ENCODE results near the gene MTIF2.

Gene MTIF2, protein sequence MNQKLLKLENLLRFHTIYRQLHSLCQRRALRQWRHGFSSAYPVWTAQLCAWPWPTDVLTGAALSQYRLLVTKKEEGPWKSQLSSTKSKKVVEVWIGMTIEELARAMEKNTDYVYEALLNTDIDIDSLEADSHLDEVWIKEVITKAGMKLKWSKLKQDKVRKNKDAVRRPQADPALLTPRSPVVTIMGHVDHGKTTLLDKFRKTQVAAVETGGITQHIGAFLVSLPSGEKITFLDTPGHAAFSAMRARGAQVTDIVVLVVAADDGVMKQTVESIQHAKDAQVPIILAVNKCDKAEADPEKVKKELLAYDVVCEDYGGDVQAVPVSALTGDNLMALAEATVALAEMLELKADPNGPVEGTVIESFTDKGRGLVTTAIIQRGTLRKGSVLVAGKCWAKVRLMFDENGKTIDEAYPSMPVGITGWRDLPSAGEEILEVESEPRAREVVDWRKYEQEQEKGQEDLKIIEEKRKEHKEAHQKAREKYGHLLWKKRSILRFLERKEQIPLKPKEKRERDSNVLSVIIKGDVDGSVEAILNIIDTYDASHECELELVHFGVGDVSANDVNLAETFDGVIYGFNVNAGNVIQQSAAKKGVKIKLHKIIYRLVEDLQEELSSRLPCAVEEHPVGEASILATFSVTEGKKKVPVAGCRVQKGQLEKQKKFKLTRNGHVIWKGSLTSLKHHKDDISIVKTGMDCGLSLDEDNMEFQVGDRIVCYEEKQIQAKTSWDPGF

DNA sequence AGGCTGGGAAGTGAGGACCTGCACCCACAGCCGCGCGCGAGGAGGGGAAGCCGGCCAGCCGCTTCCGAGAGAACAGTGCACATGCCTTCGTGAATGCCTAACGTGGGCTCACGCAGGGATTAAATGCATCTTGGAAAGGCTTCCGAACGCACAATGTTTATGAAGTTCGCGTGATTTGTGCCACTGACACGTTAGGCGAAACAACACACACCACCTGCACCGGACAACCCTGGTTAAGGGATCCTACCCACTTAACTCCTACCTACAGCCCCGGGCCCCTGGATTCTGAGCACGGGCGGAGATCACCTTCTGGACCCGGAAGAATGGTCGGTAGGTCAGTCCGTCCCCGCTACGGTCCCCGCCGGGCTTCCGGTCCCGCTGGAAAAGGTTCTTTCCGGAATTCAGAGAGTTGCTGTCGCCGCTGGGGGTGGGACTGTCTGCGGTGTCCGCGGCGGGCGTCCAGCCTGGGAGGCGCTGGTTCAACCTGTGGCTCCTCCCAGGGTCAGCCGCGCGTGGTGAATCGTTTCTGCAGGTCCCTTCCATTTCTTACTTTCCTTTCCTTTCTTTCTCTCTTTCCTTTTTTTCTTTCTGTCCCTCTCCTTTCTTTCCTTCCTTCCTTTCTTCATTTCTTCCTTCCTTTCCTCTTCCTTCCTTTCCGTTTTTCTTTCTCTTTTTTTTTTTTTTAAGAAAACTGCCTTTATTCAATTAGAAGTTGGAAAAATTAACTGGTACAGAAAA is at the start of gene MTIF2:
TSS of gene MTIF2 (minus strand) at position 325 of the 738 bp plus-strand sequence. CDS start 5,373 bp downstream, outside the sequence.
- peak within 1 kb of the TSS; percentile 97 for H3K4me3 ChIP-seq (ENCODE audit: low read depth, low read length)
- DNase-seq (ENCODE audit: low read depth) = peak; percentile 88
- TF ChIP-seq, protein P1, sequence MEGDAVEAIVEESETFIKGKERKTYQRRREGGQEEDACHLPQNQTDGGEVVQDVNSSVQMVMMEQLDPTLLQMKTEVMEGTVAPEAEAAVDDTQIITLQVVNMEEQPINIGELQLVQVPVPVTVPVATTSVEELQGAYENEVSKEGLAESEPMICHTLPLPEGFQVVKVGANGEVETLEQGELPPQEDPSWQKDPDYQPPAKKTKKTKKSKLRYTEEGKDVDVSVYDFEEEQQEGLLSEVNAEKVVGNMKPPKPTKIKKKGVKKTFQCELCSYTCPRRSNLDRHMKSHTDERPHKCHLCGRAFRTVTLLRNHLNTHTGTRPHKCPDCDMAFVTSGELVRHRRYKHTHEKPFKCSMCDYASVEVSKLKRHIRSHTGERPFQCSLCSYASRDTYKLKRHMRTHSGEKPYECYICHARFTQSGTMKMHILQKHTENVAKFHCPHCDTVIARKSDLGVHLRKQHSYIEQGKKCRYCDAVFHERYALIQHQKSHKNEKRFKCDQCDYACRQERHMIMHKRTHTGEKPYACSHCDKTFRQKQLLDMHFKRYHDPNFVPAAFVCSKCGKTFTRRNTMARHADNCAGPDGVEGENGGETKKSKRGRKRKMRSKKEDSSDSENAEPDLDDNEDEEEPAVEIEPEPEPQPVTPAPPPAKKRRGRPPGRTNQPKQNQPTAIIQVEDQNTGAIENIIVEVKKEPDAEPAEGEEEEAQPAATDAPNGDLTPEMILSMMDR (IDR thresholded peaks at IDR 0.05; ENCODE audit: low read depth, low read length, missing control alignments) = no peak

DNA sequence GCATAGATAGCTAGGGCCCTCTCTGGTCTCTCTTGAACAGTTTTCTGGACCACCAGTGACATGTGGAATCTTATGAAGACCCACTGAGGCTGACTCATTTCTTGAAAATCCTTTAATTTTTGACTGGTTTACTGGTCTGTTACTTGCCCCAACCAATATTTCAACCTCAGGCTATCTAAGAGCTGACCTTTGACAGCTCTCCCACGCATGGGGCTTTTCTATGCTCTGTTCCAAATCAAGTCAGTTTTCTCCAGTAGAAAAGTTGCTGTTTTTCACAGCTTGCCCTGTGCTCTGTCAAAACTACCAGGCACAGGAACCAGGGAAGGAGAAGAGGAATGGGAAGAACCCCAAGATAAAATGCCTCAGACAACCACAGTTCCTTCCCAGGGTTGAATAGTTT is 46.0 kb upstream of the MTIF2 start:
- TF ChIP-seq, protein P1 (IDR thresholded peaks at IDR 0.05; ENCODE audit: low read depth, low read length, missing control alignments) = no peak
- no peak for DNase-seq (ENCODE audit: low read depth)
- no peak overlapping the region for H3K4me3 ChIP-seq (ENCODE audit: low read depth, low read length)

DNA sequence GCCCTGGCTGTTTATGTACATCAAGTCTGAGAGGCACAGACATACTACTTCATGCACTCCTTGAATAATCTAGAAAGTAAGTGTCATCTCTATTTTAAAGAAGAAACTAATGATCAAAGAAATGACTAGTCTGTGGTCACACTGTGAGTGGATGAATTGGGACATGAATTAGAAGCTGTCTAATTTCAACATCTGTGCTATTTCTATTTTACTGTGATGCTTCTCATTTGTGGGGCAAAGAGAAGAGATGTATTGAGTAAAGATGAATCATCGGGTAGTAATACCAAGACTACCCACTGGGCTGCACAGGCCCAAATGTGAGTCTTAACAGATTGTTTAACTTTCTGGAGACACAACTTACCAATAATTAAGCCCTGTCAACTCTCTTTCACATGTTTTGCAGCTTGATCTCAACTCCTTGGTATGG is 42.4 kb upstream of the MTIF2 start:
- no peak for DNase-seq (ENCODE audit: low read depth)
- H3K4me3 ChIP-seq (ENCODE audit: low read depth, low read length) = no peak overlapping the region
- TF ChIP-seq, protein P1 (IDR thresholded peaks at IDR 0.05; ENCODE audit: low read depth, low read length, missing control alignments) = peak; percentile 66

DNA sequence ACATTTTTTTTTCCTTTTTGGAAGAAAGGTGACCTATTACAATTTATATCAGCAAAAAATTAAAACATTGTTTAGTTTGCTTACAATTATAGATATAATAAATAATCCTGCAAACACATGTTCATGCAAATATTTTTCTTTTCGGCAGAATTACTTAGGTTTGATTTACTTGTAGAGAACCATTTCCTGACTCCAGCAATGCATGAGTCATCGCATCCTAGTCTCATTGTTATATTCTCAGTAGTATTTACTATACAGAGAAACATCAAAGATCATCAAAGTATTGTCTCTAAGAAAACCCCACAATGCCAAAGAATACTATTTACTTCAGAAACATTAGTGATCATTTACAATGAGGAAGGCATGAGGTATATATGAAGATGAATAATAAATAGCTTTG is 40.4 kb upstream of the MTIF2 start:
- no peak for DNase-seq (ENCODE audit: low read depth)
- TF ChIP-seq, protein P1 (IDR thresholded peaks at IDR 0.05; ENCODE audit: low read depth, low read length, missing control alignments) = no peak
- no peak overlapping the region for H3K4me3 ChIP-seq (ENCODE audit: low read depth, low read length)

DNA sequence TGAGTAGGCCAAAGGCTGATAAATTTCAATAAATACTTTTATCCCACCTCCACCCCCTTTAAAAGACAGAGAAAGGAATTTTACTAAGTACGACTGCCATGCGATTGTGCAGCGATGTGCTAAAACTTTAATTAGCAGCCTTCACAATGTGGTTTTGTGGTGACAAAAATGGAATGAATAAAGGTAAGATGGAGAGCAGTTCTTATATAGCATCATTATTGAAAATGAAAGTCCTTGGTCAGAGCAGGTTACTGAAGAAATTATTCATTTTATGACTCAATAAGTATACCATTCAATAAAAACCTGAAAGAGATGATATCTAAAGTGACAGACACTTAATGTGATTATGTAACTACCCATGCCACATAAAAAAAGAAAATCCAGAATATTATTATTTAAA is 33.2 kb upstream of the MTIF2 start:
- TF ChIP-seq, protein P1 (IDR thresholded peaks at IDR 0.05; ENCODE audit: low read depth, low read length, missing control alignments) = no peak
- DNase-seq (ENCODE audit: low read depth) = peak; percentile 21

DNA sequence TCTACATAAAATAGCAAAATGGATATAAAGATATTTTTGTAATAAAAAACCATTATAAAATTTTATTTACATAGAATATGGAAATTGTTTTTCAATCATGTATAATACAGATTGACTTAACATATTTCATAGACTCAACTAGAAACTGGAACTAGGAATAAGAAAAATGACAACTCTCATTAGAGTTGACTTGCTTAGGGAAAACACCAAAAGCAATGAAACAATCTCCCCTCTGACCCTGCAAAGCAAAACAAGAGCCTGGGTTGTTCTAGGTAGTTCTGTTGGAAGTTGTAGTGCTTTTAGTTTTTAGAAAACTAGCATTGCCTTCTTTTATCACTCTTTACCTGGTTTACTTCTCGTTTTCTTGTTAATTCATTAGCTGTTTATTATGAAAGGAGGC is 32.2 kb upstream of the MTIF2 start:
- TF ChIP-seq, protein P1 (IDR thresholded peaks at IDR 0.05; ENCODE audit: low read depth, low read length, missing control alignments) = no peak

More for the DNA sequence above, 33.2 kb upstream of the MTIF2 start:
- H3K4me3 ChIP-seq (ENCODE audit: low read depth, low read length) = no peak overlapping the region

More for the DNA sequence above, 32.2 kb upstream of the MTIF2 start:
- no peak overlapping the region for H3K4me3 ChIP-seq (ENCODE audit: low read depth, low read length)
- DNase-seq (ENCODE audit: low read depth) = no peak

All from GM12864 (cell line).